HEK293T (cell line): Measurements from ENCODE around the gene CAMKV.
A peak's percentile ranks its signal among the peaks of the same experiment; 100 is the strongest.
"Not testable (repeated sequence)": the region's sequence is repeated elsewhere in the genome, so short reads cannot be mapped to it uniquely, and the experiment has no call there.

Experiments used
- CTCF ChIA-PET: fragments of 350-600 bp; formaldehyde crosslinking; extraction: SDS; loops from one replicate; lab custom pipeline; 2021; ENCODE audit warnings: antibody characterized with exemption, inconsistent platforms; lab: Yijun Ruan, JAX
- POLR2A ChIA-PET: fragments of 350-600 bp; formaldehyde crosslinking; extraction: SDS; loops from one replicate; lab custom pipeline; 2020; ENCODE audit warnings: antibody characterized with exemption, inconsistent platforms; lab: Yijun Ruan, JAX
- DNase-seq: peaks from one replicate; pipeline ENCODE4 v3.0.0; 2012; ENCODE audit warnings: mixed read lengths; ENCODE audit errors: extremely low spot score
- ARNT ChIP-seq: fragments of 450-650 bp; IDR thresholded peaks from 2 replicates; pipeline ENCODE4 v1.6.1; 2017; ENCODE audit warnings: mild to moderate bottlenecking
- BHLHE40 ChIP-seq: fragments of 450-650 bp; IDR thresholded peaks from 2 replicates; pipeline ENCODE4 v1.6.1; 2016; ENCODE audit warnings: mild to moderate bottlenecking, moderate library complexity, borderline replicate concordance
- CTBP1 ChIP-seq: fragments of 450-650 bp; IDR thresholded peaks from 2 replicates; pipeline ENCODE4 v1.6.1; 2016; ENCODE audit warnings: borderline replicate concordance
- ELF4 ChIP-seq: fragments of 450-650 bp; IDR thresholded peaks from 2 replicates; pipeline ENCODE4 v1.6.1; 2017; ENCODE audit warnings: antibody characterized with exemption
- FOXA1 ChIP-seq: fragments of 450-650 bp; IDR thresholded peaks from 2 replicates; pipeline ENCODE4 v1.6.1; 2016; ENCODE audit warnings: mild to moderate bottlenecking
- FOXK2 ChIP-seq: fragments of 450-650 bp; IDR thresholded peaks from 2 replicates; pipeline ENCODE4 v1.6.1; 2016; ENCODE audit warnings: mild to moderate bottlenecking
- FOXM1 ChIP-seq: fragments of 450-650 bp; IDR thresholded peaks from 2 replicates; pipeline ENCODE4 v1.6.1; 2017; ENCODE audit warnings: mild to moderate bottlenecking, borderline replicate concordance
- HDGF ChIP-seq: fragments of 450-650 bp; IDR thresholded peaks from 2 replicates; pipeline ENCODE4 v1.6.1; 2017; ENCODE audit warnings: antibody characterized with exemption, borderline replicate concordance
- L3MBTL2 ChIP-seq: fragments of 450-650 bp; conservative IDR thresholded peaks from 2 replicates; pipeline ENCODE4 v1.6.1; 2016; ENCODE audit warnings: mild to moderate bottlenecking
- LEF1 ChIP-seq: fragments of 450-650 bp; IDR thresholded peaks from 2 replicates; pipeline ENCODE4 v1.6.1; 2017; ENCODE audit warnings: mild to moderate bottlenecking, borderline replicate concordance
- NFRKB ChIP-seq: fragments of 450-650 bp; IDR thresholded peaks from 2 replicates; pipeline ENCODE4 v1.6.1; 2016; ENCODE audit warnings: mild to moderate bottlenecking, moderate library complexity
- PKNOX1 ChIP-seq: fragments of 450-650 bp; IDR thresholded peaks from 2 replicates; pipeline ENCODE4 v1.6.1; 2016
- SP1 ChIP-seq: fragments of 450-650 bp; IDR thresholded peaks from 2 replicates; pipeline ENCODE4 v1.6.1; 2017
- SUZ12 ChIP-seq: fragments of 450-650 bp; IDR thresholded peaks from 2 replicates; pipeline ENCODE4 v1.6.1; 2016; ENCODE audit warnings: mild to moderate bottlenecking
- TARDBP ChIP-seq: fragments of 450-650 bp; IDR thresholded peaks from 2 replicates; pipeline ENCODE4 v1.6.1; 2016
- ZNF384 ChIP-seq: fragments of 450-650 bp; IDR thresholded peaks from 2 replicates; pipeline ENCODE4 v1.6.1; 2016

The CAMKV gene

GRCh38 chr3:49841126-49841696, 28.5 kb downstream of the CAMKV start:
- POLR2A ChIA-PET = interaction anchor here (1.5 kb wide), 1 partner anchor 38 kb away, joined by 6 read pairs; the partner anchor contains the start of gene INKA1
- TF ChIP-seq SUZ12 (no peak), HDGF (no peak)
- CTCF ChIA-PET = interaction anchor here (0.7 to 1.2 kb wide), 2 partner anchors 25 to 28 kb away, joined by 3 read pairs; no protein-coding TSS in a partner anchor
- DNase-seq = peak; percentile 31

GRCh38 chr3:49840388-49840787, 29.3 kb downstream of the CAMKV start:
- DNase-seq = no peak
- TF ChIP-seq SUZ12 (no peak), BHLHE40 (no peak), ARNT (no peak), CTBP1 (no peak)
- ChIA-PET CTCF (no interaction called here), POLR2A (no interaction called here)

- CTCF ChIA-PET = interaction anchor here (0.6 to 2.2 kb wide), 18 partner anchors 8 to 279 kb away, joined by 3 to 18 read pairs (median 3); partner anchors contain the start of genes CDHR4, INKA1 and TRAIP
- peak; percentile 79 for DNase-seq
- TF ChIP-seq HDGF = no peak
- TF ChIP-seq SP1 = no peak
- TF ChIP-seq BHLHE40 = no peak
- no peak for TF ChIP-seq ZNF384
- TF ChIP-seq ELF4 = no peak
- TF ChIP-seq LEF1 = no peak
- no peak for TF ChIP-seq TARDBP
- TF ChIP-seq L3MBTL2 = no peak
- TF ChIP-seq NFRKB = no peak
- no peak for TF ChIP-seq PKNOX1
- TF ChIP-seq CTBP1 = no peak
- no peak for TF ChIP-seq SUZ12
- TF ChIP-seq FOXK2 = no peak
- TF ChIP-seq FOXA1 = no peak
- no peak for TF ChIP-seq ARNT
- TF ChIP-seq FOXM1 = no peak
- POLR2A ChIA-PET = interaction anchor here (1.6 to 1.9 kb wide), 2 partner anchors 36 to 53 kb away, joined by 5 to 7 read pairs; partner anchors contain the start of genes INKA1 and IP6K1
Observed at GRCh38 chr3:49839193-49839809, 30.4 kb downstream of the CAMKV start.

GRCh38 chr3:49831341-49831740, 38.4 kb downstream of the CAMKV start:
- TF ChIP-seq FOXA1 (no peak), BHLHE40 (no peak), SP1 (no peak), FOXK2 (no peak), LEF1 (no peak), FOXM1 (no peak), CTBP1 (no peak), ZNF384 (no peak)
- POLR2A ChIA-PET = no interaction called here
- CTCF ChIA-PET = no interaction called here
- no peak for DNase-seq

GRCh38 chr3:49826016-49826415, 43.7 kb downstream of the CAMKV start:
- TF ChIP-seq SUZ12 (no peak), BHLHE40 (no peak), ELF4 (no peak), ARNT (no peak), FOXA1 (no peak), NFRKB (no peak), TARDBP (no peak), ZNF384 (no peak), SP1 (no peak), LEF1 (no peak), FOXK2 (no peak), FOXM1 (no peak), L3MBTL2 (no peak), CTBP1 (no peak)
- no peak for DNase-seq
- POLR2A ChIA-PET = interaction anchor here (0.7 kb wide), 1 partner anchor 21 kb away, joined by 3 read pairs; no protein-coding TSS in a partner anchor
- CTCF ChIA-PET = no interaction called here

- CTCF ChIA-PET, POLR2A ChIA-PET, DNase-seq: not testable (repeated sequence)
Observed at GRCh38 chr3:49823131-49823530, 46.6 kb downstream of the CAMKV start.

GRCh38 chr3:49813497-49814174, 56.1 kb downstream of the CAMKV start, which contains the start of gene UBA7:
UBA7 (minus strand) TSS chr3:49813953; CDS start chr3:49813787, 166 bp downstream.
- no peak for TF ChIP-seq FOXK2
- no peak for TF ChIP-seq ARNT
- no peak for TF ChIP-seq CTBP1
- no peak for TF ChIP-seq PKNOX1
- TF ChIP-seq LEF1 = no peak
- no peak for TF ChIP-seq TARDBP
- TF ChIP-seq FOXA1 = no peak
- TF ChIP-seq SUZ12 = no peak
- TF ChIP-seq SP1 = no peak
- no peak for DNase-seq
- CTCF ChIA-PET = no interaction called here
- POLR2A ChIA-PET = interaction anchor here (3.0 kb wide), 1 partner anchor 11 kb away, joined by 9 read pairs; the partner anchor contains the start of gene INKA1
